ENCODE data around the gene GLIPR1L2.

DNA sequence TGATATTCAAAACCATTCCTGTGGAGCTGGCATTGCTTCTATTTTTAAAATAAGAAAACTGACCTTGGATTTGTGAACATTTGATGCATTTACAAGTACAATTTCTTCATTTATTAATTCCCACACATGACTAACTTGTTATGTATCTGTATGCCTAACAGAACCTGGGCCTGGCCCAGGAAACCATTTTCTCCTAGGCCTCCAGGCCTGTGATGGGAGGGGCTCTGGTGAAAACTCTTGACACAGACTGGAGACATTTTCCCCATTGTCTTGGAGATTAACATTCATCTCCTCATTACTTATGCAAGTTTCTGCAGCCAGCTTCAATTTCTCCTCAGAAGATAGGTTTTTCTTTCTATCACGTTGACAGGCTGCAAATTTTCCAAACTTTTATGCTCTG lies 42.0 kb downstream of the GLIPR1L2 start:
- TF ChIP-seq, protein P1, sequence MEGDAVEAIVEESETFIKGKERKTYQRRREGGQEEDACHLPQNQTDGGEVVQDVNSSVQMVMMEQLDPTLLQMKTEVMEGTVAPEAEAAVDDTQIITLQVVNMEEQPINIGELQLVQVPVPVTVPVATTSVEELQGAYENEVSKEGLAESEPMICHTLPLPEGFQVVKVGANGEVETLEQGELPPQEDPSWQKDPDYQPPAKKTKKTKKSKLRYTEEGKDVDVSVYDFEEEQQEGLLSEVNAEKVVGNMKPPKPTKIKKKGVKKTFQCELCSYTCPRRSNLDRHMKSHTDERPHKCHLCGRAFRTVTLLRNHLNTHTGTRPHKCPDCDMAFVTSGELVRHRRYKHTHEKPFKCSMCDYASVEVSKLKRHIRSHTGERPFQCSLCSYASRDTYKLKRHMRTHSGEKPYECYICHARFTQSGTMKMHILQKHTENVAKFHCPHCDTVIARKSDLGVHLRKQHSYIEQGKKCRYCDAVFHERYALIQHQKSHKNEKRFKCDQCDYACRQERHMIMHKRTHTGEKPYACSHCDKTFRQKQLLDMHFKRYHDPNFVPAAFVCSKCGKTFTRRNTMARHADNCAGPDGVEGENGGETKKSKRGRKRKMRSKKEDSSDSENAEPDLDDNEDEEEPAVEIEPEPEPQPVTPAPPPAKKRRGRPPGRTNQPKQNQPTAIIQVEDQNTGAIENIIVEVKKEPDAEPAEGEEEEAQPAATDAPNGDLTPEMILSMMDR (IDR thresholded peaks at IDR 0.05; ENCODE audit: control extremely low read depth in 1 of 3, insufficient read depth in 1 of 3, low read depth in 1 of 3, low read length in 3 of 3), result no peak
- TF ChIP-seq HDAC6 (IDR thresholded peaks at IDR 0.05; ENCODE audit: low read depth, low read length) (no peak), SRF (IDR thresholded peaks at IDR 0.05; ENCODE audit: low read depth, low read length) (no peak), SIN3A (conservative IDR thresholded peaks at IDR 0.05 in 1 of 2, IDR thresholded peaks at IDR 0.05 in 1 of 2; ENCODE audit: low read depth in 1 of 2, low read length in 2 of 2) (no peak), JUN (IDR thresholded peaks at IDR 0.05; ENCODE audit: low read depth, low read length) (no peak), RXRA (IDR thresholded peaks at IDR 0.05; ENCODE audit: insufficient read depth, low read depth, low read length) (no peak), RFX5 (IDR thresholded peaks at IDR 0.05; ENCODE audit: borderline replicate concordance, low read depth, low read length) (no peak), TAF7 (optimal IDR thresholded peaks at IDR 0.05; ENCODE audit: borderline replicate concordance, low read depth, low read length) (no peak), TBP (IDR thresholded peaks at IDR 0.05; ENCODE audit: low read depth, low read length) (no peak), PHF8 (conservative IDR thresholded peaks at IDR 0.05; ENCODE audit: low read depth, low read length) (no peak), ZNF274 (IDR thresholded peaks at IDR 0.05; ENCODE audit: borderline replicate concordance, extremely low read depth, low read length) (no peak), POLR2AphosphoS5 (IDR thresholded peaks at IDR 0.05; ENCODE audit: low read depth, low read length) (no peak), SUZ12 (IDR thresholded peaks at IDR 0.05; ENCODE audit: low read length) (no peak)

All from H1 (cell line).